Fibroblast of villous mesenchyme (primary cell): ENCODE measurements around the gene SNX2. TPM values are rescaled to one million over a fixed set of nuclear protein-coding genes. Genes with fewer than 3 reads are reported as not detected.

Experiments used
- DNase-seq: peaks from one replicate; pipeline ENCODE4 v3.0.0-alpha.2; 2010; ENCODE audit warnings: low read depth
- H3K4me3 ChIP-seq: 2 replicates; pipeline ENCODE4 v1.5.1; 2011; ENCODE audit warnings: low read depth, mild to moderate bottlenecking, low read length
- total RNA-seq: library from RNA; depleted of rRNA; stranded (reverse); fragments of >200 nt; gene quantifications from 2 replicates; pipeline ENCODE4 v1.2.3, GENCODE V29; 2012
- TF ChIP-seq, protein P1 (sequence below): IDR thresholded peaks from 2 replicates; pipeline ENCODE4 v1.5.1; 2012; ENCODE audit warnings: low read depth, mild to moderate bottlenecking, low read length; ENCODE audit not compliant: insufficient read depth

Gene SNX2
- total RNA-seq, 1 donor, result 66.9 TPM

- TF ChIP-seq, protein P1, sequence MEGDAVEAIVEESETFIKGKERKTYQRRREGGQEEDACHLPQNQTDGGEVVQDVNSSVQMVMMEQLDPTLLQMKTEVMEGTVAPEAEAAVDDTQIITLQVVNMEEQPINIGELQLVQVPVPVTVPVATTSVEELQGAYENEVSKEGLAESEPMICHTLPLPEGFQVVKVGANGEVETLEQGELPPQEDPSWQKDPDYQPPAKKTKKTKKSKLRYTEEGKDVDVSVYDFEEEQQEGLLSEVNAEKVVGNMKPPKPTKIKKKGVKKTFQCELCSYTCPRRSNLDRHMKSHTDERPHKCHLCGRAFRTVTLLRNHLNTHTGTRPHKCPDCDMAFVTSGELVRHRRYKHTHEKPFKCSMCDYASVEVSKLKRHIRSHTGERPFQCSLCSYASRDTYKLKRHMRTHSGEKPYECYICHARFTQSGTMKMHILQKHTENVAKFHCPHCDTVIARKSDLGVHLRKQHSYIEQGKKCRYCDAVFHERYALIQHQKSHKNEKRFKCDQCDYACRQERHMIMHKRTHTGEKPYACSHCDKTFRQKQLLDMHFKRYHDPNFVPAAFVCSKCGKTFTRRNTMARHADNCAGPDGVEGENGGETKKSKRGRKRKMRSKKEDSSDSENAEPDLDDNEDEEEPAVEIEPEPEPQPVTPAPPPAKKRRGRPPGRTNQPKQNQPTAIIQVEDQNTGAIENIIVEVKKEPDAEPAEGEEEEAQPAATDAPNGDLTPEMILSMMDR, result no peak
- H3K4me3 ChIP-seq, result no peak overlapping the region
- DNase-seq, result no peak
These were observed 88.8 kb downstream of the SNX2 start for GRCh38 chr5:122863721-122864120.

DNA sequence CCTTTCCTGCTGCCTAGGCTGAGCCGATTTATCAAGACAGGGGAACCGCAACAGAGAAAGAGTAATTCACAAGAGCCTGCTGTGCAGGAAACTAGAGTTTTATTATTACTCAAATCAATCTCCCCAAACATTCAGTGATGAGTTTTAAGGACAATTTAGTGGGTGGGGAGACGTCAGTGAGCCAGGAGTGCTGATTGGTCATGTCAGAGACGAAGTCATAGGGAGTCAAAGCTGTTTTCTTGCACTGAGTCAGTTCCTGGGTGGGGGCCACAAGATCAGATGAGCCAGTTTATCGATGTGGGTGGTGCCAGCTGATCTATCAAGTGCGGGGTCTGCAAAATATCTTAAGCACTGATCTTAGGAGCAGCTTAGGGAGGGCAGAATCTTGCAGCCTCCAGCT lies 89.5 kb downstream of the SNX2 start:
- TF ChIP-seq, protein P1, result no peak
- no peak for DNase-seq

GRCh38 chr5:122864842-122865241 lies 90.0 kb downstream of the SNX2 start:
- no peak for DNase-seq
- TF ChIP-seq, protein P1, result no peak
- H3K4me3 ChIP-seq, result no peak overlapping the region

More for the DNA sequence above, 89.5 kb downstream of the SNX2 start:
- no peak overlapping the region for H3K4me3 ChIP-seq

DNA sequence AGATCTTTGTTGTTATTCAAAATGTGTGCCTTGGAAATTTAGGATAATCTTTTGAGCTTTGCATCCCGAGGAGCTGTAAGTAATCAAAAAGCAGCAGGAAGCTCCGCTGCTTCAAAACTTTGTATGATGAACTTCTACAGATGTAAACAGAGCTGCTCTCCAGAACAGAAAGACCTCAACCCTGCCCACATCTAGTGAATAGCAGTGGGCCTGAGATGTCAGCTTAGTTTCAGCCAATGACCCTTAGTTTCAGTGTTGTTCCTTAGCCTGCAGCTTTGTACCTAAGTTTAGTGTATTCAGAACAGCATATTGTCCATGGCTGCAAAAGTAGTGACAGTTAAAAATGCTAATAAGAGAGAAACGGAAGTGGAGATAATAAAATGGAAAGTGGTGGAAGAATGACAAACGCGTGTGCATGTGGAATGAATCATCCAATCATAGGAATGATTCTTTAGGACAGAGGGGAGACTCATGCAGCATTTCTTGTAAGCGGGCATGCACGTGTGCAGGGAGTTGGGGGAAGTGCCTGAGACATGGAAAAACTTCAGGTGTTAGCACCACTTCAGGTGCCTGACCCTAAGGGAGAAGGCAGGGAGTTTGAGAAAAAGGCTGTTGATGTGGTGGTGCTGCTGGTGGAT lies 95.5 kb downstream of the SNX2 start:
- DNase-seq, result peak; percentile 38
- TF ChIP-seq, protein P1, result no peak

GRCh38 chr5:122871661-122872060 lies 96.8 kb downstream of the SNX2 start:
- no peak overlapping the region for H3K4me3 ChIP-seq
- DNase-seq, result no peak
- TF ChIP-seq, protein P1, result no peak

More for the DNA sequence above, 95.5 kb downstream of the SNX2 start:
- H3K4me3 ChIP-seq, result no peak overlapping the region

- H3K4me3 ChIP-seq, result no peak overlapping the region
- DNase-seq, result peak; percentile 71
- TF ChIP-seq, protein P1, result no peak
These were observed 99.4 kb downstream of the SNX2 start for GRCh38 chr5:122874179-122874875.

DNA sequence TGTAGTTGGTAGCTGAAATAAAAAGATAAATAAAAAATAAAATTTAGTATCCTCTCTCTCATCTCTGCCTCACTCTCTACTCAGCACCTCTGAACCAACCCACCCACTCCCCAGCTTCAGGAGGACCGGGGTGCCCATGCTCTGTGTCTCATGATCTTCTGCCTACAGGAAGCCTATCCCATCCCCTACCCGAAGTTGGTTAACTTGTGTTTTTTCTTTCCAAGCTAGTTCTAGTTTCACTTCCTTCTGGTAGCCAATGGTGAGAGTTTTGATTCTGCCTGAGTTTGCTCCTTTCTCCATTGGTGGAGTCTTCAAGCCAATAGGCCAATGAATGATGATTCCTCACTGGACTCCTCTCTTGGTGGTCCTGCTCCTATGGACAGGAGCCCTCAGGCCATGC lies 102.6 kb downstream of the SNX2 start:
- DNase-seq, result no peak
- TF ChIP-seq, protein P1, result no peak
- H3K4me3 ChIP-seq, result no peak overlapping the region
